K562 (cell line): ENCODE measurements around the gene MED20. TPM values are rescaled to one million over a fixed set of nuclear protein-coding genes. Genes with fewer than 3 reads are reported as not detected.
A peak's percentile ranks its signal among the peaks of the same experiment; 100 is the strongest.

Source experiments
- ATF7 ChIP-seq: fragments of 450-650 bp; IDR thresholded peaks from 2 replicates; pipeline ENCODE4 v1.7.1; 2014; ENCODE audit warnings: mild to moderate bottlenecking, moderate library complexity
- CBFA2T2 ChIP-seq: fragments of 450-650 bp; conservative IDR thresholded peaks from 2 replicates; pipeline ENCODE4 v1.6.1; 2017; ENCODE audit warnings: mild to moderate bottlenecking
- CCNT2 ChIP-seq: IDR thresholded peaks from 2 replicates; pipeline ENCODE4 v1.6.1; 2011; ENCODE audit warnings: borderline replicate concordance, low read depth, mild to moderate bottlenecking, moderate library complexity, mixed read lengths, low read length; ENCODE audit not compliant: insufficient read length; ENCODE audit errors: extremely low read depth
- CHD2 ChIP-seq: IDR thresholded peaks from 2 replicates; pipeline ENCODE4 v1.6.1; 2011; ENCODE audit warnings: low read depth, low read length
- CXXC5 ChIP-seq: fragments of 250-450 bp; sonication (Bioruptor Pico); IDR thresholded peaks from 2 replicates; pipeline ENCODE4 v1.8.0; 2022; ENCODE audit warnings: inconsistent platforms, mild to moderate bottlenecking, moderate library complexity
- ELF2 ChIP-seq: fragments of 250-450 bp; sonication (Bioruptor Pico); IDR thresholded peaks from 2 replicates; pipeline ENCODE4 v1.5.0; 2021; ENCODE audit warnings: mild to moderate bottlenecking
- EP300 ChIP-seq: IDR thresholded peaks from 2 replicates; pipeline ENCODE4 v1.6.1; 2012; ENCODE audit warnings: low read length, improper control_type of control experiment
- FOS ChIP-seq: IDR thresholded peaks from 3 replicates; pipeline ENCODE4 v1.6.1; 2011; ENCODE audit not compliant: insufficient read length; ENCODE audit errors: extremely low read depth
- FOXJ2 ChIP-seq: fragments of 200-800 bp; sonication (Bioruptor generic); IDR thresholded peaks from 2 replicates; pipeline ENCODE4 v1.6.1; 2016; ENCODE audit warnings: missing genetic modification characterization, missing compliant biosample characterization
- KAT8 ChIP-seq: fragments of 450-650 bp; IDR thresholded peaks from 2 replicates; pipeline ENCODE4 v1.6.1; 2016; ENCODE audit warnings: low read depth, mild to moderate bottlenecking
- PHF20 ChIP-seq: fragments of 450-650 bp; IDR thresholded peaks from 2 replicates; pipeline ENCODE4 v1.6.1; 2018; ENCODE audit not compliant: partially characterized antibody
- PYGO2 ChIP-seq: fragments of 450-650 bp; IDR thresholded peaks from 2 replicates; pipeline ENCODE4 v1.6.1; 2016; ENCODE audit warnings: mild to moderate bottlenecking, missing genetic modification characterization, moderate library complexity, missing compliant biosample characterization
- SIN3A ChIP-seq, 2 experiments: fragments of 150-350 bp in 1 of 2; IDR thresholded peaks; 2 replicates each; pipeline ENCODE4 v1.6.1; 2011 to 2016; ENCODE audit warnings: borderline replicate concordance in 2 of 2, low read depth in 2 of 2, low read length in 2 of 2, mild to moderate bottlenecking in 2 of 2, moderate library complexity in 2 of 2; ENCODE audit not compliant: control insufficient read depth in 1 of 2
- SMAD4 ChIP-seq: fragments of 250-450 bp; sonication (Bioruptor Pico); conservative IDR thresholded peaks from 2 replicates; pipeline ENCODE4 v1.8.0; 2021; ENCODE audit warnings: inconsistent platforms, mild to moderate bottlenecking, moderate library complexity
- U2AF1 ChIP-seq: fragments of 200-400 bp; formaldehyde crosslinking; optimal IDR thresholded peaks from 2 replicates; pipeline ENCODE3; 2017; ENCODE audit warnings: mild to moderate bottlenecking, low read depth, low read length, moderate library complexity
- ZNF589 ChIP-seq: fragments of 200-800 bp; sonication (Bioruptor generic); IDR thresholded peaks from 2 replicates; pipeline ENCODE4 v1.6.1; 2016; ENCODE audit warnings: low read depth, missing genetic modification characterization, missing compliant biosample characterization
- polyA plus RNA-seq, 8 experiments: library from polyadenylated mRNA; depleted of rRNA in 4 of 8; stranded (reverse) in 5 of 8; unstranded in 3 of 8; fragments of >200 nt; fragmentation: Nextera tagmentation in 2 of 8; fragmentation: Illumina TruSeq in 1 of 8; extraction: Ambion mirVana in 2 of 8; extraction: Trizol in 1 of 8; gene quantifications; 2 replicates each; pipeline versions ENCODE4 v1.2.1 to v1.2.3, GENCODE V29; 2011 to 2014; ENCODE audit warnings: inconsistent platforms in 1 of 8, missing spikeins in 1 of 8
- total RNA-seq, 7 experiments: library from RNA; depleted of rRNA in 6 of 7; stranded (reverse); fragments of >200 nt in 6 of 7; fragmentation: Illumina TruSeq in 2 of 7; extraction: Trizol in 2 of 7; gene quantifications; 2 replicates each; pipeline versions ENCODE4 v1.2.1 to v1.2.3, GENCODE V29; 2011 to 2021; ENCODE audit warnings: low replicate concordance in 1 of 7
- TF ChIP-seq, protein P1 (sequence below), 2 experiments: fragments of 150-350 bp in 1 of 2; IDR thresholded peaks; 2 replicates each; pipeline ENCODE4 v1.6.1; 2012 to 2016; ENCODE audit warnings: low read depth in 2 of 2, low read length in 2 of 2, mild to moderate bottlenecking in 1 of 2, moderate library complexity in 1 of 2
- TF ChIP-seq, protein P2 (sequence below): fragments of 450-650 bp; IDR thresholded peaks from one replicate; pipeline ENCODE4 v1.6.1; 2018; ENCODE audit warnings: mild to moderate bottlenecking, moderate library complexity; ENCODE audit not compliant: partially characterized antibody
- TF ChIP-seq, protein P3 (sequence below): sonication (generic); formaldehyde crosslinking; IDR thresholded peaks from 2 replicates; pipeline ENCODE4 v1.5.0; 2020; ENCODE audit warnings: missing genetic modification reagents
- TF ChIP-seq, protein P4 (sequence below), 2 experiments: fragments of 200-800 bp in 1 of 2; sonication (Bioruptor generic) in 1 of 2; sonication (generic) in 1 of 2; formaldehyde crosslinking in 1 of 2; IDR thresholded peaks in 1 of 2; conservative IDR thresholded peaks in 1 of 2; 2 replicates each; pipeline versions ENCODE4 v1.5.0 to v1.6.1; 2016 to 2020; ENCODE audit warnings: missing compliant biosample characterization in 1 of 2, missing genetic modification characterization in 1 of 2, missing genetic modification reagents in 1 of 2

The MED20 gene
- total and polyA plus RNA-seq, 9 of the 15 experiments (the other 6 are each of a cell fraction or from before 2014, with no cell fraction given), result 27.3 to 80.9 (median 46.0) TPM

DNA sequence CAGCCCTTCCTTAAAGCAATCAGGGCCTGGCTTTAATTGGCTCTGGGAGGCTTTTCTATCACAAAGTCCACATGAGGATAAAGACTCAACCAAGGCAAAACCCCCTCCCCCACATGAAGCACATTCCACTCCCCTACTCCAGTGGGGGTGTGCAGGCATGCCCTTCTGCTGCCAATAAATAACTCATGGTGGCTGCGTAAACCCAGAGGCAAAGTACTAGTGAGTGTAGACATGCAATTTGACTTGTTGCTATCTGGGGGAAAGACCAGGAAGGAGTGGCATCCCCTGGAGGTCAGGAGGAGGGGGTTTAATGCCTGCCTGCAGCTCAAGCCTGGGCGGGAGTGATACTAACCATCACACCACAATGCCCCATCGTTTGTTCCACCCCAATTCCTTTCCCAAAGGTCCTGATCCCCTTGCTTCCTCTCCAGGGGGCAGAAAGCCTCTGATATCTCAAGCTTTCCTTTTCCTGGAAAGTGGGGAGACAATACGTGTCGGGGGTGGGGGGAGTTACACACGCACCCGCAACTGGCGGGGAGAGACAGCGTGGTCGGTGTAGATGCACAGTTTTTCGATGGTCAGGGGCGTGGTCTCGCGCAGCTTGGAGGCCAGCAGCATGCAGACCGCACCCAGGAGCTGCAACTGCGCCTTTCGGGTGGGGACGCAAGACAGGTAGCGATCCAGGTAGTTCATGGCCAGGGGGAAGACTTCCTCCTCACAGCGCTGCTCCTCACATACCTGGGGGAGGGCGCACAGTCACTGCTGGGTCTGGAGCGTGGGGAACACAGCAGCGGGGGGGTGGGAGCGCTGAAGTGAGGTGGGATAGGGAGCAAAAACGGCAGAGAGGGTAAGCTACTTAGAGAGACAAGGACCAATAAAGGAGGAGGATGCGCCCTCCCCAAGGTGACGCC, 19.2 kb upstream of the MED20 start (continued):
- TF ChIP-seq, protein P1, sequence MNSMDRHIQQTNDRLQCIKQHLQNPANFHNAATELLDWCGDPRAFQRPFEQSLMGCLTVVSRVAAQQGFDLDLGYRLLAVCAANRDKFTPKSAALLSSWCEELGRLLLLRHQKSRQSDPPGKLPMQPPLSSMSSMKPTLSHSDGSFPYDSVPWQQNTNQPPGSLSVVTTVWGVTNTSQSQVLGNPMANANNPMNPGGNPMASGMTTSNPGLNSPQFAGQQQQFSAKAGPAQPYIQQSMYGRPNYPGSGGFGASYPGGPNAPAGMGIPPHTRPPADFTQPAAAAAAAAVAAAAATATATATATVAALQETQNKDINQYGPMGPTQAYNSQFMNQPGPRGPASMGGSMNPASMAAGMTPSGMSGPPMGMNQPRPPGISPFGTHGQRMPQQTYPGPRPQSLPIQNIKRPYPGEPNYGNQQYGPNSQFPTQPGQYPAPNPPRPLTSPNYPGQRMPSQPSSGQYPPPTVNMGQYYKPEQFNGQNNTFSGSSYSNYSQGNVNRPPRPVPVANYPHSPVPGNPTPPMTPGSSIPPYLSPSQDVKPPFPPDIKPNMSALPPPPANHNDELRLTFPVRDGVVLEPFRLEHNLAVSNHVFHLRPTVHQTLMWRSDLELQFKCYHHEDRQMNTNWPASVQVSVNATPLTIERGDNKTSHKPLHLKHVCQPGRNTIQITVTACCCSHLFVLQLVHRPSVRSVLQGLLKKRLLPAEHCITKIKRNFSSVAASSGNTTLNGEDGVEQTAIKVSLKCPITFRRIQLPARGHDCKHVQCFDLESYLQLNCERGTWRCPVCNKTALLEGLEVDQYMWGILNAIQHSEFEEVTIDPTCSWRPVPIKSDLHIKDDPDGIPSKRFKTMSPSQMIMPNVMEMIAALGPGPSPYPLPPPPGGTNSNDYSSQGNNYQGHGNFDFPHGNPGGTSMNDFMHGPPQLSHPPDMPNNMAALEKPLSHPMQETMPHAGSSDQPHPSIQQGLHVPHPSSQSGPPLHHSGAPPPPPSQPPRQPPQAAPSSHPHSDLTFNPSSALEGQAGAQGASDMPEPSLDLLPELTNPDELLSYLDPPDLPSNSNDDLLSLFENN (IDR thresholded peaks at IDR 0.05; ENCODE audit: low read depth in 2 of 2, low read length in 2 of 2), result no peak
- TF ChIP-seq SIN3A (IDR thresholded peaks at IDR 0.05; ENCODE audit: borderline replicate concordance in 2 of 2, control insufficient read depth in 1 of 2, low read depth in 2 of 2, low read length in 2 of 2), result peak in 1 of 2 experiments; percentile 72; a peak in 2 of 4 replicates
- no peak for TF ChIP-seq CBFA2T2
- no peak for TF ChIP-seq KAT8
- TF ChIP-seq, protein P2, sequence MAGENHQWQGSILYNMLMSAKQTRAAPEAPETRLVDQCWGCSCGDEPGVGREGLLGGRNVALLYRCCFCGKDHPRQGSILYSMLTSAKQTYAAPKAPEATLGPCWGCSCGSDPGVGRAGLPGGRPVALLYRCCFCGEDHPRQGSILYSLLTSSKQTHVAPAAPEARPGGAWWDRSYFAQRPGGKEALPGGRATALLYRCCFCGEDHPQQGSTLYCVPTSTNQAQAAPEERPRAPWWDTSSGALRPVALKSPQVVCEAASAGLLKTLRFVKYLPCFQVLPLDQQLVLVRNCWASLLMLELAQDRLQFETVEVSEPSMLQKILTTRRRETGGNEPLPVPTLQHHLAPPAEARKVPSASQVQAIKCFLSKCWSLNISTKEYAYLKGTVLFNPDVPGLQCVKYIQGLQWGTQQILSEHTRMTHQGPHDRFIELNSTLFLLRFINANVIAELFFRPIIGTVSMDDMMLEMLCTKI, result no peak
- no peak; the same call in 1 of the 2 replicates for TF ChIP-seq ATF7
- no peak for TF ChIP-seq FOS
- no peak for TF ChIP-seq FOXJ2
- TF ChIP-seq SMAD4 (CRISPR knock-in tag), result no peak
- TF ChIP-seq ELF2 (CRISPR knock-in tag), result peak; percentile 9; the same call in 1 of the 2 replicates
- no peak for TF ChIP-seq PHF20
- TF ChIP-seq CCNT2, result no peak
- TF ChIP-seq PYGO2 (tag), result no peak
- TF ChIP-seq, protein P3, sequence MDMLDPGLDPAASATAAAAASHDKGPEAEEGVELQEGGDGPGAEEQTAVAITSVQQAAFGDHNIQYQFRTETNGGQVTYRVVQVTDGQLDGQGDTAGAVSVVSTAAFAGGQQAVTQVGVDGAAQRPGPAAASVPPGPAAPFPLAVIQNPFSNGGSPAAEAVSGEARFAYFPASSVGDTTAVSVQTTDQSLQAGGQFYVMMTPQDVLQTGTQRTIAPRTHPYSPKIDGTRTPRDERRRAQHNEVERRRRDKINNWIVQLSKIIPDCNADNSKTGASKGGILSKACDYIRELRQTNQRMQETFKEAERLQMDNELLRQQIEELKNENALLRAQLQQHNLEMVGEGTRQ, result no peak
- TF ChIP-seq ZNF589, result no peak
- TF ChIP-seq EP300, result no peak
- no peak for TF ChIP-seq CHD2
- TF ChIP-seq, protein P4, sequence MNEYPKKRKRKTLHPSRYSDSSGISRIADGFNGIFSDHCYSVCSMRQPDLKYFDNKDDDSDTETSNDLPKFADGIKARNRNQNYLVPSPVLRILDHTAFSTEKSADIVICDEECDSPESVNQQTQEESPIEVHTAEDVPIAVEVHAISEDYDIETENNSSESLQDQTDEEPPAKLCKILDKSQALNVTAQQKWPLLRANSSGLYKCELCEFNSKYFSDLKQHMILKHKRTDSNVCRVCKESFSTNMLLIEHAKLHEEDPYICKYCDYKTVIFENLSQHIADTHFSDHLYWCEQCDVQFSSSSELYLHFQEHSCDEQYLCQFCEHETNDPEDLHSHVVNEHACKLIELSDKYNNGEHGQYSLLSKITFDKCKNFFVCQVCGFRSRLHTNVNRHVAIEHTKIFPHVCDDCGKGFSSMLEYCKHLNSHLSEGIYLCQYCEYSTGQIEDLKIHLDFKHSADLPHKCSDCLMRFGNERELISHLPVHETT (CRISPR knock-in tag; conservative IDR thresholded peaks at IDR 0.05 in 1 of 2, IDR thresholded peaks at IDR 0.05 in 1 of 2), result peak in 1 of 2 experiments; percentile 52; a peak in 2 of 4 replicates
- TF ChIP-seq U2AF1, result no peak
- peak; percentile 24 for TF ChIP-seq CXXC5 (CRISPR knock-in tag)
